ENCODE data around the gene CACNA2D3. TPM values are rescaled to one million over a fixed set of nuclear protein-coding genes. Genes with fewer than 3 reads are reported as not detected.

CACNA2D3 gene
- total and polyA plus RNA-seq, 4 donors: 0.38 to 2.5 (median 1.1) TPM

- ATAC-seq (ENCODE audit: insufficient read depth, low FRiP score) (no peak), DNase-seq (no peak)
- Histone ChIP-seq H3K4me3 (no peak overlapping the region), H3K4me1 (ENCODE audit: control insufficient read depth in 5 of 5, insufficient read depth in 5 of 5, low read length in 5 of 5) (no peaks in the 10 kb centered on the region), H3K9ac (ENCODE audit: insufficient read depth in 1 of 2, low read length in 2 of 2) (no peak overlapping the region), H3K27ac (ENCODE audit: low read depth in 1 of 2, low read length in 1 of 2) (no peak overlapping the region), H3K9me3 (ENCODE audit: control insufficient read depth in 4 of 4, insufficient read depth in 3 of 4, low read length in 3 of 4) (no peaks in the 10 kb centered on the region), H3K36me3 (ENCODE audit: control insufficient read depth in 4 of 4, insufficient read depth in 4 of 4, low read length in 4 of 4) (no peaks in the 10 kb centered on the region), H3K27me3 (ENCODE audit: control insufficient read depth in 3 of 3, insufficient read depth in 3 of 3, low read length in 2 of 3) (peaks cover 0 to 7% (median 7%) of the 10 kb centered on the region in 3 donors)
- TF ChIP-seq CTCF (IDR thresholded peaks at IDR 0.05; ENCODE audit: control extremely low read depth, extremely low read depth): no peak
- WGBS, 2 donors: 64 to 89% methylated on average over 2 of the region's 2 CpGs
Measured at GRCh38 chr3:54593653-54594052, 471.3 kb downstream of the CACNA2D3 start.

GRCh38 chr3:54596087-54596486, 473.7 kb downstream of the CACNA2D3 start:
- Histone ChIP-seq H3K9me3 (ENCODE audit: control insufficient read depth in 4 of 4, insufficient read depth in 3 of 4, low read length in 3 of 4) (no peaks in the 10 kb centered on the region), H3K27ac (ENCODE audit: low read depth in 1 of 2, low read length in 1 of 2) (no peak overlapping the region), H3K4me3 (no peak overlapping the region), H3K9ac (ENCODE audit: insufficient read depth in 1 of 2, low read length in 2 of 2) (no peak overlapping the region), H3K36me3 (ENCODE audit: control insufficient read depth in 4 of 4, insufficient read depth in 4 of 4, low read length in 4 of 4) (no peaks in the 10 kb centered on the region), H3K4me1 (ENCODE audit: control insufficient read depth in 5 of 5, insufficient read depth in 5 of 5, low read length in 5 of 5) (no peaks in the 10 kb centered on the region), H3K27me3 (ENCODE audit: control insufficient read depth in 3 of 3, insufficient read depth in 3 of 3, low read length in 2 of 3) (peaks cover 0 to 11% (median 10%) of the 10 kb centered on the region in 3 donors)
- no peak for DNase-seq
- 85 to 94% methylated on average over 4 of the region's 4 CpGs for WGBS, 2 donors
- TF ChIP-seq CTCF (IDR thresholded peaks at IDR 0.05; ENCODE audit: control extremely low read depth, extremely low read depth): no peak
- no peak for ATAC-seq (ENCODE audit: insufficient read depth, low FRiP score)

GRCh38 chr3:54599716-54600115, 477.4 kb downstream of the CACNA2D3 start:
- Histone ChIP-seq H3K27me3 (ENCODE audit: control insufficient read depth in 3 of 3, insufficient read depth in 3 of 3, low read length in 2 of 3) (peaks cover 0 to 6% (median 5%) of the 10 kb centered on the region in 3 donors), H3K9ac (ENCODE audit: insufficient read depth in 1 of 2, low read length in 2 of 2) (no peak overlapping the region), H3K27ac (ENCODE audit: low read depth in 1 of 2, low read length in 1 of 2) (no peak overlapping the region), H3K36me3 (ENCODE audit: control insufficient read depth in 4 of 4, insufficient read depth in 4 of 4, low read length in 4 of 4) (no peaks in the 10 kb centered on the region), H3K4me3 (no peak overlapping the region), H3K9me3 (ENCODE audit: control insufficient read depth in 4 of 4, insufficient read depth in 3 of 4, low read length in 3 of 4) (no peaks in the 10 kb centered on the region), H3K4me1 (ENCODE audit: control insufficient read depth in 5 of 5, insufficient read depth in 5 of 5, low read length in 5 of 5) (no peaks in the 10 kb centered on the region)
- ATAC-seq (ENCODE audit: insufficient read depth, low FRiP score): no peak
- TF ChIP-seq CTCF (IDR thresholded peaks at IDR 0.05; ENCODE audit: control extremely low read depth, extremely low read depth): no peak
- DNase-seq: no peak
- 69 to 79% methylated on average over 9 of the region's 9 CpGs for WGBS, 2 donors
